GM12891 (cell line): Measurements from ENCODE around the gene ACSL1.

Experiments
- POLR2A ChIP-seq: IDR thresholded peaks from 2 replicates; pipeline ENCODE4 v1.6.1; 2011; ENCODE audit warnings: low read depth, low read length, control low read depth
- POLR2AphosphoS5 ChIP-seq: IDR thresholded peaks from 2 replicates; pipeline ENCODE4 v1.6.1; 2011; ENCODE audit warnings: low read depth, low read length, control low read depth
- SPI1 ChIP-seq: IDR thresholded peaks from 2 replicates; pipeline ENCODE4 v1.6.1; 2011; ENCODE audit warnings: low read depth, low read length, control low read depth

- TF ChIP-seq POLR2AphosphoS5 (no peak), SPI1 (no peak), POLR2A (no peak)
Measured at GRCh38 chr4:184713887-184714286, 111.9 kb downstream of the ACSL1 start.
